ENCODE results near the gene CCT4.
"Not testable (repeated sequence)": the region's sequence is repeated elsewhere in the genome, so short reads cannot be mapped to it uniquely, and the experiment has no call there.

Gene CCT4

GRCh38 chr2:61879351-61879750 lies 9.1 kb downstream of the CCT4 start:
- DNase-seq (ENCODE audit: low read depth in 3 of 3) = not testable (repeated sequence)

GRCh38 chr2:61878761-61879160 lies 9.7 kb downstream of the CCT4 start:
- no peak for DNase-seq (ENCODE audit: low read depth in 3 of 3)

GRCh38 chr2:61877571-61878245 lies 10.7 kb downstream of the CCT4 start:
- DNase-seq (ENCODE audit: low read depth in 3 of 3) = no peak

GRCh38 chr2:61876400-61876799 lies 12.1 kb downstream of the CCT4 start:
- DNase-seq (ENCODE audit: low read depth in 3 of 3) = no peak

GRCh38 chr2:61866482-61867089 lies 21.9 kb downstream of the CCT4 start:
- not testable (repeated sequence) for DNase-seq (ENCODE audit: low read depth in 3 of 3)

GRCh38 chr2:61862085-61862484 lies 26.4 kb downstream of the CCT4 start:
- DNase-seq (ENCODE audit: low read depth in 3 of 3) = no peak

GRCh38 chr2:61857224-61857623 lies 31.2 kb downstream of the CCT4 start:
- no peak for DNase-seq (ENCODE audit: low read depth in 3 of 3)

- DNase-seq (ENCODE audit: low read depth in 3 of 3) = no peak
These were observed 33.2 kb downstream of the CCT4 start for GRCh38 chr2:61855318-61855613.

GRCh38 chr2:61854564-61855317 lies 33.7 kb downstream of the CCT4 start:
- peak; percentile 74 to 86 (median 85) for DNase-seq (ENCODE audit: low read depth in 3 of 3)

GRCh38 chr2:61853847-61854563 lies 34.5 kb downstream of the CCT4 start, which contains the start of gene FAM161A:
TSS of gene FAM161A (minus strand) at chr2:61854060. CDS start at chr2:61854041, 19 bp downstream.
- peak; percentile 54 to 80 (median 61) for DNase-seq (ENCODE audit: low read depth in 3 of 3)

- peak in 1 of 3 experiments; percentile 62 for DNase-seq (ENCODE audit: low read depth in 3 of 3)
These were observed 35.2 kb downstream of the CCT4 start for GRCh38 chr2:61853086-61853846.

- not testable (repeated sequence) for DNase-seq (ENCODE audit: low read depth in 3 of 3)
These were observed 37.2 kb downstream of the CCT4 start for GRCh38 chr2:61851270-61851669.

- DNase-seq (ENCODE audit: low read depth in 3 of 3) = no peak
These were observed 43.1 kb downstream of the CCT4 start for GRCh38 chr2:61845320-61845719.

- no peak for DNase-seq (ENCODE audit: low read depth in 3 of 3)
These were observed 47.2 kb downstream of the CCT4 start for GRCh38 chr2:61841286-61841685.

- DNase-seq (ENCODE audit: low read depth in 3 of 3) = no peak
These were observed 53.6 kb downstream of the CCT4 start for GRCh38 chr2:61834893-61835292.

- DNase-seq (ENCODE audit: low read depth in 3 of 3) = no peak
These were observed 54.5 kb downstream of the CCT4 start for GRCh38 chr2:61833971-61834370.

- no peak for DNase-seq (ENCODE audit: low read depth in 3 of 3)
These were observed 56.1 kb downstream of the CCT4 start for GRCh38 chr2:61832183-61832841.

- DNase-seq (ENCODE audit: low read depth in 3 of 3) = no peak
These were observed 66.2 kb downstream of the CCT4 start for GRCh38 chr2:61822255-61822654.
